Inferior parietal cortex (tissue), 1 donor: ENCODE data around the gene OSM.
"Not testable (repeated sequence)": the region's sequence is repeated elsewhere in the genome, so short reads cannot be mapped to it uniquely, and the experiment has no call there.

Experiments used
- DNase-seq: peaks from one replicate; pipeline ENCODE4 v3.0.0-alpha.2; 2016; ENCODE audit errors: extremely low spot score

Gene OSM

DNA sequence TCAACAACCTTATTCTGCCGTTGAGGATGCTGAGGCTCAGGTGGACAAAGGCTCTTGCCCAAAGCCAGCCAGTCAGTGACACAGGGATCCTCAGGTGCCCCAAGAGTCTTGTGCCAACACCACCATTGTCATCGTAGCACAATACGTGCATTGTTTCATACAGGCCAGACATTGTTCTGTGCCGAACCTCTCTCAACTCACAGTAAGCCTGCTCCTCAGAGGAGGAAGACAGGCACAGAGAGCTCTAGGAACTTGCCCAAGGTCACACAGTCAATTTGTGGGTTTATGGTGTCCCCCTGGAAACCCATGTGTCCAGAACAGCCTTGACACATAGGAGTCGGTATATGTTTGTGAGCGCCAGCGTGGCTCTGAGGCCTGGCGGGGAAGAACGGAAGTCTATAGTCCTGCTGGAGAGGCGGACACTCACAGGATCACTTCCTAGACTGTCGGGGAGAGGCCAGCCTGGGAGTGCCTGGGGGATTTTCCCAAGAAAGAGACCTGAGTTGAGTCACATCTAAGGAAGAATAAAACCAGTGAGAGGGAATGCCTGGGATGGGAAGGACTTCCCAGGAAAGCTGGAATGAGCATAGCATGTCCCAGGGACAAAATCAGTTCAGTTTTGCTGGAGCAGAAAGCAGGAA, 40.3 kb downstream of the OSM start:
- no peak for DNase-seq

DNA sequence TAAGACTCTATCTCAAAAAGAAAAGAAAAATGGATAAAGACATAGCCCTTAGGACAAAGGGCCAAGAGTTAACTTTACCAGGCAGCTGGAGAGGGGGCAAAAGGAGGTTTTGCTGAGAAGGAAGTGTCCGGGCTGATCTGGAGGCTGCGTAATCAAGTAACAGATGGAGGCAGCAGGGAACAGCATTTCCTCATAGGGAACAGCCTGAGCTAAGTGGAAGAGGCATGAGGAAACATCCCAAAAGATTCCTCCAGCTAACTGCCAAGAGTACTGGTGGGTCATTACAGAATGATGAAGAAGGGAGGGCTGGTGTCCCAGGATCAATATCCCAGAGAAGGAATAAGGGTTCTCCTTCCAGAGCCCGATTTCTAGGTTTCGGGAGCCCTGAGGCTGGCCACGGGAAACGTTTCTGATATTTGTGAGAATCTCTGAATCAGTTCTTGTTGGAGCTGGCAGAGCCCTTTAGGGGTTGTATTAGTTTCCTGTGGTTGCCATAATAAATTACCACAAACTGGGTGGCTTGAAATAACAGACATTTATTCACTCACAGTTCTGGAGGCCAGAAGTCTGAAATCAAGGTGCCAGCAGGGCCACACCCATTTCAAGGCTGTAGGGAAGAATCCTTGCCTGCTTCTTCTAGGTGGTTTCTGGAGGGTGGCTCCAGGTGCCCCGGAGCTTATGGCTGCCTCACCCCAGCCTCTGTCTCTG, 41.3 kb downstream of the OSM start:
- no peak for DNase-seq

GRCh38 chr22:30224161-30224857, 42.3 kb downstream of the OSM start:
- no peak for DNase-seq

DNA sequence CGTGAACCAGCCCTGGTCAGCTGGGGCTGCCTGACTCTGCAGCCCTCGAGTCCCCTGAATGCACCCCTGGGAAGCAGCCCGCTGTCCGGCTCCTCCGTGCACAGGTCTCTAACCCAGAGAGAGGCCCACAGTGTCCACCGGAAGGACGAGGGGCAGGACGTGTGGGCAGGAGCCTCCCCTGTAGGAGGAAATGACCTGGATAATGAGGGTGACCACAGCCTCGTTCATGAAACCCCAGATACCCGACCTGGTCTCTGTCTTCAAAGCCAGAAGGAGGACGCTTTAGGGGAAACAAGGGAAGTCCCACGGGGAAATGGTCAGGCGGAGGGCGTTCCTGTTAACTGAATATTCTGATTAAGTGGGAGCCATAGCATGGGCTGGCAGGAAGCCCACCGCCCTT, 43.3 kb downstream of the OSM start:
- no peak for DNase-seq

GRCh38 chr22:30222321-30222720, 44.3 kb downstream of the OSM start:
- no peak for DNase-seq

- no peak for DNase-seq
These were observed 45.3 kb downstream of the OSM start for GRCh38 chr22:30221121-30221992.

DNA sequence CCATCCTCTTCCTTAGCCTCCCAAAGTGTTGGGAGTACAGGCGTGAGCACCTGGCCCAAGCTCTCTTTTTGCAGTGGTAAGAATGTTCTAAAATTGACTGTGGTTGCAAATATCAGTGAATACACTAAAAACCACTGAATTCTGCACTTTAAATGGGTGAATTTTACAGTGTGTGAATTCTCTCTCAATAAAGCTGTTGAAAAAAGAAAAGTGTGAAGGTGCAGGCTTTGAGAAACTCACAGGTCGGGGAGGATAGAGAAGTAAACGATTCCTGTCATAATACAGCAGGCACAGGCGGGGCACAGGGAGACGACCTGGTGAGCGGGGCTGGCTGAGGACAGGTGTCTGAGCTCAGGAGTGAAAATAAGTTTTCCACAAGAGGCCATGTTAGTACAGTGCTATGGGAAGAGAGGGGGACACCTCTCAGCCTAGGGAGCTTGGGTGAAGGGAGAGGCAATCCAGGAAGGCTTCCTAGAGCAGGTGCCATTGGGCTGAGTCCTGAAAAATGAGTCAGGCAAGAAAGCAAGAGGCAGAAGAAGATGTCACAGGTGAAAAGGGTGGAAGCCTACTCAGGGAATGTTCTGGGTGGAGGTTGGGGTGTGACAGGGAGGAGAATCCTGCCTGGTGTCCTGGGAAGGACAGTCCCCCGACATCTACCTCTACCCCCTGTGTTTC, 46.2 kb downstream of the OSM start:
- DNase-seq = no peak

DNA sequence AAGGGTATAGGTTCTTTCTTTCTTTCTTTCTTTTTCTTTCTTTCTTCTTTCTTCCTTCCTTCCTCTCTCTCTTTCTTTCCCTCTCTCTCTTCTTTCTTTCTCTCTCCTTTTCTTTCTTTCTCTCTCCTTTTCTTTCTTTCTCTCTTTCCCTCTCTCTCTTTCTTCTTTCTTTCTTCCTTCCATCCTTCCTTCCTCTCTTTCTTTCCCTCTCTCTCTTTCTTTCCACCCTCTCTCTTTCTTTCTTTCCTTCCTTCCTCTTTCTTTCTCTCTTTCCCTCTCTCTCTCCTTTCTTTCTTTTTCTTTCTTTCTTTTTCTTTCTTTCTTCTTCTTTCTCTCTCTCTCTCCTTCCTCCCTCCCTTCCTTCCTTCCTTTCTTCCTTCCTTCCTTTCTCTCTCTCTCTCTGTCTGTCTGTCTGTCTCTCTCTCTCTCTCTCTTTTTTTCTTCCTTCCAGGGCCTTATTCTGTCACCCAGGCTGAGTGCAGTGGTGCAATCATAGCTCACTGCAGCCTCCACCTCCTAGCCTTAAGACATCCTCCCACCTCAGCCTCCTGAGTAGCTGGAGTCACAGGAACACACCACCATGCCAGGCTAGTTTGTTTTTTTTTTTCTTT, 46.9 kb downstream of the OSM start:
- no peak for DNase-seq

- DNase-seq = no peak
These were observed 47.5 kb downstream of the OSM start for GRCh38 chr22:30219049-30219654.

DNA sequence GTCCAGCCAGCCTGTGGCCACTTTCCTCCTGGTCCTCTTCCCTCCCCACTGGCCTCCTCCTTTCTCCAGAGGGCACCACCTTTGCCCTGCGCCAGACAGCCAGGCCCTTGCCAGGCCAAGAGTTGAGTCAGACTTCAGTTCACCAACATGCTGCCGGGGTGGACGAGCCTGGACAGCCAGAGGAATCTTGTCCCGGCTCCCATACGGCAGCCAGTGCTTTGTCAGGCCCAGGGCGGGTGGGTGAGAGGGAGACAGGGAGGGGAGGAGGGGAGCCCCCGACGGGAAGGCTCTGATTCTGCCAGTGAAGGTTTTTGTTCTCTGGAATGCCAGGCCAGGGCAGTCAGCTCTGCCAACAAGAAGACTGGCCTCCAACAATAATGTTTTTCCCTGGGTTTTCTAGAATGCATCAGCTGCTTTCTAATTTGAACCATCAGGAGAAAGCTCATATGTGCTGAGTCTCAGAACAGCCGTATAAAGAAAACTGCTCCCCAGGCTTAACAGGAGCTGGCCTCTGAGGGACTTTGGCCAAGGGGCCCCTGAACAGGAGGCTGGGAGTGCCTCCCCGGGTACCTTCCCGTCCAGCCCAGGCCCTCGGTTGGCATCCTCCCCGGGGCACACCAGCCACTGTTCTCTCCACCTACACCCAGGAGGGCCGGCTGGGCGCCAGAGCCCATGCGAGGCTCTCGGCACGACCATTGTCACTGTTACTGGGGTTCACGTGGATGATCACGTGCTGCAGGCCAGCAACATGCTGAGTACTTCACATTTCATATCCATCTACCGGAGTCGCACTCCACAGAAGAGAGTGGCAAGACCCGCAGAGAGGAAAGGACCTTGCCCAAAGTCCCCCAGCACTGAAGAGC, 48.7 kb downstream of the OSM start:
- DNase-seq = no peak

GRCh38 chr22:30216710-30217109, 49.9 kb downstream of the OSM start:
- DNase-seq = no peak

DNA sequence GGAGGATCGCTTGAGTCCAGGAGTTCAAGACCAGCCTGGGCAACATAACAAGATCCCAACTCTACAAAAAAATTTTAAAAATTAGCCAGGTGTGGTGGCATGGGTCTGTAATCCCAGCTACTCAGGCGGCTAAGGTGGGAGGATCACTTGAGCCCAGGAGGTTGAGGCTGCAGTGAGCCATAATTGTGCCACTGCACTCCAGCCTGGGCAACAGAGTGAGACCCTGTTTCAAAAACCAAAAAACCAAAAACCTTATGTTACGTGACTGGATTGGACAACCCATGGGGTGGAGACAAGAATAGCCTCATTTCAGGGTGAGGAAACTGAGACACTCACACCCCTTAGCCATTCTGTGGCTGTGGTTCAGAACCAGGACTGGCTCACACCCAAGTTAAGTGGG, 50.4 kb downstream of the OSM start:
- not testable (repeated sequence) for DNase-seq

DNA sequence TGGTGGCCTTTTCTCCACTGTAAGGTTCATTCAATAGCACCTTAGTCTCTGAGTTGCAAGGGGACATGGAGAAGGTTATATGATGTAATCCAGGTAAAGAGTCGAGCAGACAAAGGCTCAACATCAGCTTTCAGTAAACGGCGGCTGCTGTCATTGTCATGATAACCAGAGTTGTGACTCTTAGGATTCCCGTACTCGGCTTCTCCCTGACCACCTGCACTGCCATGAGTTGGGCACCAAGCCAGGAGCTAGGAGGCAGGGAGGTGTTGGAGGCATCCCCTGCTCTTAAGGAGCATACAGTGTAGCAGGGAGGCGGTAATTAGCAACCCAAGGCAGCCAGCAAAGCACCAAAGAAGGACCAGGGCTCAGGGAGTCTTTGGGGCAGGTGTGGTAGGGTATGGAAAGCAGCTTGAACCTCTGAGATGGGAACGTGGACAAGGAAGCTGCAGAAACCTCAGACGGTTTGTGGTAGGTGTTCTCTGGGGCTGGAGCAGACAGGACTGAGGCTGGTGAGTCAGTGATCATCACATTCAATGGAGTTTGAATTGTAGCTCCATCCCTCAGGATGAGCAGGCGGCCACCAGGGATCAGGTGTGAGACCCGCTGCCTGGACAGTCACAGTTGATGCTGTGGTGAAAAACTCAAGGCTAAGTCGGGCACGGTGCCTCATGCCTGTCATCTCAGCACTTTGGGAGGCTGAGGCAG, 51.8 kb downstream of the OSM start:
- DNase-seq = no peak

- no peak for DNase-seq
These were observed 53.6 kb downstream of the OSM start for GRCh38 chr22:30212996-30213441.
